Muscle layer of duodenum (tissue), 2 donors: ENCODE results near the gene POLR2L.

Experiments used
- H3K27ac ChIP-seq: one replicate; pipeline ENCODE4 v1.7.0; 2013; ENCODE audit warnings: mild to moderate bottlenecking, low read length
- H3K27me3 ChIP-seq: one replicate; pipeline ENCODE4 v1.7.0; 2013; ENCODE audit warnings: low read depth, mild to moderate bottlenecking, control low read depth, low read length
- H3K36me3 ChIP-seq, 2 donors: one replicate each; pipeline ENCODE4 v1.7.0; 2013; ENCODE audit warnings: low read length in 2 of 2, control low read depth in 1 of 2, mild to moderate bottlenecking in 1 of 2; ENCODE audit not compliant: insufficient read depth in 2 of 2, control insufficient read depth in 1 of 2
- H3K4me1 ChIP-seq, 2 donors: one replicate each; pipeline ENCODE4 v1.7.0; 2013; ENCODE audit warnings: low read length in 2 of 2, mild to moderate bottlenecking in 2 of 2, control low read depth in 1 of 2, moderate library complexity in 1 of 2; ENCODE audit not compliant: insufficient read depth in 2 of 2, control insufficient read depth in 1 of 2
- H3K4me3 ChIP-seq, 2 donors: one replicate each; pipeline ENCODE4 v1.7.0; 2013; ENCODE audit warnings: low read length in 2 of 2, low read depth in 1 of 2, mild to moderate bottlenecking in 1 of 2
- H3K9me3 ChIP-seq, 2 donors: one replicate each; pipeline ENCODE4 v1.7.0; 2013; ENCODE audit warnings: low read length in 2 of 2, control low read depth in 1 of 2, mild to moderate bottlenecking in 1 of 2; ENCODE audit not compliant: control insufficient read depth in 1 of 2
- donor health status: healthy.

POLR2L gene

DNA sequence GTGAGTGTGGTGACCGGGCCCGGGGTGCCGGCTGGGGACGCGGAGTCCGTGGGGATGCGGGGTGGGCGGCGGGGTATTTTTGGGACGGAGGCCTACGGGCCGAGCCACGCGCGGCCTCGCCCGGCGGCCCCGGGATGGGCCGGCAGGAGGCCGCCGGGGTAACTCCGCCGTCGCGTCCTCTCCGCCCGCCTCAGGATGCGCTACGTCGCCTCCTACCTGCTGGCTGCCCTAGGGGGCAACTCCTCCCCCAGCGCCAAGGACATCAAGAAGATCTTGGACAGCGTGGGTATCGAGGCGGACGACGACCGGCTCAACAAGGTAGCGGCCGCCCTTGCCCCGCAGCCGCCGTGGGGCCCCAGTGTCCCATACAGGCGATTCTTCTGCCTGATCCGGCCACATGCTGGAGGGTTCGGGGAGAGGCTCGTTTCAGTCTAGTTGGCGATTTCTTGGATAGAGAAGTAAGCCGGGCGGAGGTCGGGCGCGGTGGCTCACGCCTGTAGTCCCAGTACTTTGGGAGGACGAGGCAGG is 32.2 kb downstream of the POLR2L start:
- Histone ChIP-seq H3K4me3 (peak overlapping the region; percentile 86 to 94), H3K27me3 (no peaks in the 10 kb centered on the region), H3K9me3 (no peaks in the 10 kb centered on the region), H3K36me3 (peaks cover 27 to 41% of the 10 kb centered on the region in 2 donors), H3K4me1 (peaks cover 7 to 27% of the 10 kb centered on the region in 2 donors), H3K27ac (peak overlapping the region; percentile 99)

DNA sequence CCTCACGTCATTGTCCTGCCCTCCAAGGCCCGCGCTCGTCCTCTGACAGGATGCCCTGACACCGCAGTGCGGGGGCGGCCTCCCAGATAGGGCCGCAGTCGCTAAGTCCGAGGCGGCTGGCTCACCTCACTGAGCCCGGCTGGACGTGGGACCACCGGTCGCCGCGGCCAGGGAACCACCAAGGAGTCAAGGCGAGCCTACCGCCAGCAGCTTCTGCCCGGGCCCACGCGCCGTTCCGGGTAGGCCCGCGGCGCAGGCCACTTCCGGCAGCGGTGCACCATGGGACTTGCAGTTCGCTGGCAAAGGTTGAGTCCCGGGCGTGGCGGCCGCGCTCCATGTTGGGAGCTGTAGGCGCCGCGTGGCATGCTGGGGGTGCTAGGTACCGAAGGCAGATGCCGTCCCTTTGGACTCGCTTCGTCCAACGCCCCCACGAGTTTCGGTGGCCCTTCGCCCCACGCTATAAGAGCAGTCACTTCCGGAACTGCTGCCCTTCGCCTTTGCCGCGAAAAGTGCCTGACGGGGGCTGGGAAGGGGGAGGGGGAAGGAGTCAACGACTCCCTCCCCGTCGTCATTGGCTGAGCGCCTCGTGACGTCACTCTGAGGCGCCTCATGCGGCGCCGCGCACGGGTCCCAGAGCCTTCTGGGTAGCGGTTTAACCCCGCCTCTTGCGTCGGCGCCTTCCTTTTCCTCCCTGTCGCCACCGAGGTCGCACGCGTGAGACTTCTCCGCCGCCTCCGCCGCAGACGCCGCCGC is 32.9 kb downstream of the POLR2L start, which contains the start of gene RPLP2:
TSS of gene RPLP2 (plus strand) at position 681 of the 753 bp plus-strand sequence. CDS start 268 bp downstream, outside the sequence.
- Histone ChIP-seq H3K27me3 (no peaks in the 10 kb centered on the region), H3K36me3 (peaks cover 27 to 41% of the 10 kb centered on the region in 2 donors), H3K4me3 (peak within 1 kb of the TSS; percentile 86 to 94), H3K9me3 (no peaks in the 10 kb centered on the region), H3K27ac (peak within 1 kb of the TSS; percentile 99), H3K4me1 (peaks cover 9 to 31% of the 10 kb centered on the region in 2 donors)

DNA sequence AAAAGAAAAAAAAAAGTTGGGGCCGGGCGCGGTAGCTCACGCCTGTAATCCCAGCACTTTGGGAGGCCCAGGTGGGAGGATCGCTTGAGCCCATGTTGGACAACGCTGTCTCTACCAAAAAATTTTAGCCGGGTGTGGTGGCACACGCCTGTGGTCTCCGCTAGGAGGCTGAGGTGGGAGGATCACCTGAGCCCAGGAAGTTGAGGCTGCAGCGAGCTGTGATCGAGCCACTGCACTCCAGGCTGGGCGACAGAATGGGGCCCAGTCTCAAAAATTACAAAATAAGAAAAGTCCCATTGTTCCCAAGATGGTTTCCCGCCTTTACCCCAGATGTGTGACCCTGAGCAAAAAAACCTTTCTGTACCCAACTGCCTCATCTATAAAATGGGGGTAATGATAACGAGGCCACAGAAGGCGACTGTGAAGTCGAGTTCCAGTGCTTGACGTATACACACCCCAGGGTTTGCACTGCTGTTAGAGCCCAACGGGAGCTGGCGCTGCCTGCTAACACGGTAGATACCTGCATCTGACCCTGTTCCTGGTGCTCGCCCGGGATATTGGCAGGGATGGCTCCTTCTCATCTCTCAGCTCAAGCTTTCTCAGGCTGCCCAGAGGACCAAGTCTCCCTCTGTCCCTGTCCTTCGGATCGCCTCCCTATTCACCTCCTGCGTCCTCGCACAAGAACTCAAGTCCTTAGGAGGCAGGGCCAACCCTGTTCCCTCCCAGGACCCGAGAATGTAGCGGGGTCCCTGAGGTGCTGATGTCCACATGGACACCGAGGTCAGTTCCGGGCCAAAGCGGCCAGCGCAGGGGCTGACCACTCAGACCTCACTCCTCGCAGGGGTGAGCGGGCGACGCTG is 33.7 kb downstream of the POLR2L start:
- no peaks in the 10 kb centered on the region for H3K27me3 ChIP-seq
- peaks cover 25 to 35% of the 10 kb centered on the region in 2 donors for H3K36me3 ChIP-seq
- H3K27ac ChIP-seq = peak overlapping the region; percentile 99
- H3K4me3 ChIP-seq = peak overlapping the region; percentile 86 to 94
- H3K4me1 ChIP-seq = peaks cover 11 to 38% of the 10 kb centered on the region in 2 donors
- H3K9me3 ChIP-seq = no peaks in the 10 kb centered on the region

DNA sequence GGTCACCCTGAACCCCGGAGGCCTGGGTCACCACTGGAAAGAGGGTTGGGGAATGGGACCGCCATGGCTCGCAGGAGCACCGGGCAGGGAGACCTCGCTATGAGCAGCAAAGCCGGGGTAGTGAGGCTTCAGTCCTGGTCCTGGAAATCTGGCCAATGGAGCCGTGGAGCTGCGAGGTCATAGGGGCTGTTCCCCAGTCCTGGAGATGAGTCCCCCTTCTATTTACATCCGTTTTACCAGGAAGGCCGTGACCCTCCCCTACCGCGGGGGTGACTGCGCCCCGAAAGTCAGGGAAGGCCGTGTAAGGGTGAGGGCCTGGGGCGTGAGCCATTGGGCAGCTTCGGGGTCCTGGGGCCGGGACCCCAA is 37.7 kb downstream of the POLR2L start:
- no peaks in the 10 kb centered on the region for H3K27me3 ChIP-seq
- H3K9me3 ChIP-seq = no peaks in the 10 kb centered on the region
- H3K4me1 ChIP-seq = peaks cover 4 to 21% of the 10 kb centered on the region in 2 donors
- peak overlapping the region; percentile 59 to 74 for H3K4me3 ChIP-seq
- peaks cover 0 to 35% of the 10 kb centered on the region in 2 donors for H3K36me3 ChIP-seq
- H3K27ac ChIP-seq = no peak overlapping the region

DNA sequence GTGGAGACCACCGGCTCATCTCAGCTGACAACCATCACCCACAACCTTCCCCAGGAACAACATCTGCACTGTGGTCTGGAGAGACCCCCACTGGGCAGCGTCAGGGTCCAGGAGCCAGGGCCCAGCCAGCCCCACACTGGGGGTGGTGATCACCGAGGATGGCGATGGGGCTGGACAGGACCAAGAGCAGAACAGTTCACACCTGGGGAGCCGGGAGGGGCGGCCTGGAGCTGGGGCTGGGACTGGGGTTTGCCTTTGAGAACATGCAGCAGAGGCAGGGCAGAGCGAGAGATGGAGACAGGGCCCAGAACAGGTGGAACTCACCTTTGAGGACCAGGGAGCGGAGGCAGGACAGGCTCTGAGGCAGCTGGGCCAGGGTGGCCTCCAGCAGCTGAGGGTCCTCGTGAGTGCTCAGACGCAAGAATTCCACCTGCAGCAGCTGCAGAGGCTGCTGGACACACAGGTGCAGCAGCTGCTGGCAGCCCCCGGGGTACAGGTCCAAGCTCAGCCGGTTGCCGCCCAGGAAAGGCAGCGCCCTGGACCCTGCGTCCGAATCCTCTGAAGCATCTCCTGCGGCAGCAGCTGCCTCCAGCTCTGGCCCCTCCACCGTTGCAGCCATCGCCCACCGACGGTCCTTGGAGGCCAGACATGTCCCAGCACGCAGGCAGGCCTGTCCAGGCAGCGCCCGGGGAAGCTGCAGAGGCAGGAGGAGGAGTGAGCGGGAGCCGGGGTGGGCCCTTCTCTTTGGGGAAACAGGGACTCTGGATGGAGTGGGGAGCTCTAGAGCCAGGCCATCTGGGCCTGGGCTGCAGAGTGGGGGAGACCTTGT is 38.3 kb downstream of the POLR2L start:
- no peaks in the 10 kb centered on the region for H3K9me3 ChIP-seq
- H3K4me1 ChIP-seq = peaks cover 4 to 21% of the 10 kb centered on the region in 2 donors
- no peak overlapping the region for H3K27ac ChIP-seq
- peaks cover 0 to 30% of the 10 kb centered on the region in 2 donors for H3K36me3 ChIP-seq
- peak overlapping the region; percentile 59 to 74 for H3K4me3 ChIP-seq
- H3K27me3 ChIP-seq = no peaks in the 10 kb centered on the region

DNA sequence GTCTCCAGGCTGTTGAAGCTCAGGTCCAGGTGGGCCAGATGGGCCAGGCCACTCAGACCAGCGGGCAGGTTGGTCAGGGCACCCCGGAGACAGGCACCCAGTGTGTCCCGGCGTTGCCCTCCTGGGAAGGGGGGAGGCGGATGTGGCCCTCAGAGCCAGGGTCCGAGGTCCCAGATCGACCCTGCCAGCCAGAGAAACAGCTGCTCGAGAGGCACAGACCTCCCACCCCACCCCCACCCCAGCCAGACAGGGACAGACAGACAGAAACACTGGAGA is 38.9 kb downstream of the POLR2L start:
- Histone ChIP-seq H3K27ac (no peak overlapping the region), H3K9me3 (no peaks in the 10 kb centered on the region), H3K4me1 (peaks cover 4 to 18% of the 10 kb centered on the region in 2 donors)

DNA sequence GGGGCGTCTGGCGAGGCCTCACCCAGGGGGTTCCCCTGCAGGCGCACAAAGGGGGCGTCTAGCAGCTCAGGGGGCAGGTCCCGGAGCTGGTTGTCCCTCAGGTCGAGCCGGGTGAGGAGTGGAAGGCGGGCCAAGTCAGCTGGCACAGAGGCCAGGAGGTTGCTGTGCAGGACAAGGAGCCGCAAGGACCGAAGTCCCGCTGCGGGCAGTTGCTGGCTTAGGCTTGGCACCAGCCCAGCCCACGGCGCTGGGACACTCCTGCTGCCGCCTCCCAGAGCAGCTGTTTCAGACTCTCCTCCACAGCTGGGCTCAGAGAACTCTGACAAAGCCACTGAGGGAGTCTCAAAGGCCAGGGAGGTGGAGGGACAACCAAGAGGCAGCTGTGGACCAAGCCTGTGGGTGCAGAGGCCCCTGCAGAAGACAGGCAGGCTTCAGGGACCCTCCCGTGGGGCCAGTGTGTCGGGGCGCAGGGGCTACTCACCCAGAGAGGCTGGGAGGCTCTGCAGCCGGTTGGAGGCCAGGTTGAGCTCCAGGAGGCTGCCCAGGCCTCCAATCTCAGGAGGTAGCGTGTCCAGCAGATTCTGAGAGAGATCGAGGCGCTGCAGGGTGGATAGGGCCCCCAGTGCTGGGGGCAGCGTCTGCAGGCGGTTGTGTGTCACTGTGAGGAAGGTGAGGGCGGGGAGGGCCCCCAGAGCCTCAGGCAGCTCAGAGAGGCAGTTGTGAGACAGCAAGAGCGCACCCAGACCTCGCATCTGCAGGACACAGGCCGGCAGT is 39.4 kb downstream of the POLR2L start:
- H3K27me3 ChIP-seq = no peaks in the 10 kb centered on the region
- peaks cover 0 to 26% of the 10 kb centered on the region in 2 donors for H3K36me3 ChIP-seq
- no peak overlapping the region for H3K4me3 ChIP-seq
- no peak overlapping the region for H3K27ac ChIP-seq
- H3K9me3 ChIP-seq = no peaks in the 10 kb centered on the region
- peaks cover 4 to 15% of the 10 kb centered on the region in 2 donors for H3K4me1 ChIP-seq

More for the DNA sequence above, 38.9 kb downstream of the POLR2L start:
- peaks cover 0 to 26% of the 10 kb centered on the region in 2 donors for H3K36me3 ChIP-seq
- no peak overlapping the region for H3K4me3 ChIP-seq
- H3K27me3 ChIP-seq = no peaks in the 10 kb centered on the region

DNA sequence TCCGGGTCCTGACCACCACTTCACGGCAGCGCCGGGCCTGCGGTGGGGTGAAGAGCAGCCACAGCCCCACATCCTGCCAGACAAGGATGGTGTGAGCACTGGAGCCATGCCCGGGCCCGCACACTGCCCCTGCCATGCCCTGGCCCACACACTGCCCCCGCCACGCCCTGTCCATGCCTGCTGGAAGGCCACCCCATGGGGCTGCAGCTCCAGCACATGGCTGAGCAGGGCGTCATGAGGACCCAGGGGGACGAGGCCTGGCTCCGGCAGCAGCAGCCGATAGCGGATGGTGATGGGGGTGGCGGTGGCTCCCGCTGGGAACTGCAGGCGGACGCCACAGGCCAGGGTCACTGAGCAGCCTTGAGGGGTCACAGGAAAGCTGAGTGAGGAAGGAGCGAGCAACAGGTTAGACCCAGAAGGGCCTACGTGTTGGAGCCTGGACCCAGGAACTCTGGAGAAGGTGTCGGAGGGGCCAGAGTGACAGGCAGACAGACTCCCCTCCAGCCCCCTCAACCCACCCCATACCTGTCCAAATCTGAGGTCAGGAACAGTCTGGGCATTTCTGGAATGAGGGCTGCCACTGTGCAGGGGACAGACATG is 40.2 kb downstream of the POLR2L start:
- Histone ChIP-seq H3K4me3 (no peak overlapping the region), H3K4me1 (peaks cover 4 to 16% of the 10 kb centered on the region in 2 donors), H3K27me3 (no peaks in the 10 kb centered on the region), H3K36me3 (peaks cover 0 to 26% of the 10 kb centered on the region in 2 donors), H3K27ac (no peak overlapping the region), H3K9me3 (no peaks in the 10 kb centered on the region)

DNA sequence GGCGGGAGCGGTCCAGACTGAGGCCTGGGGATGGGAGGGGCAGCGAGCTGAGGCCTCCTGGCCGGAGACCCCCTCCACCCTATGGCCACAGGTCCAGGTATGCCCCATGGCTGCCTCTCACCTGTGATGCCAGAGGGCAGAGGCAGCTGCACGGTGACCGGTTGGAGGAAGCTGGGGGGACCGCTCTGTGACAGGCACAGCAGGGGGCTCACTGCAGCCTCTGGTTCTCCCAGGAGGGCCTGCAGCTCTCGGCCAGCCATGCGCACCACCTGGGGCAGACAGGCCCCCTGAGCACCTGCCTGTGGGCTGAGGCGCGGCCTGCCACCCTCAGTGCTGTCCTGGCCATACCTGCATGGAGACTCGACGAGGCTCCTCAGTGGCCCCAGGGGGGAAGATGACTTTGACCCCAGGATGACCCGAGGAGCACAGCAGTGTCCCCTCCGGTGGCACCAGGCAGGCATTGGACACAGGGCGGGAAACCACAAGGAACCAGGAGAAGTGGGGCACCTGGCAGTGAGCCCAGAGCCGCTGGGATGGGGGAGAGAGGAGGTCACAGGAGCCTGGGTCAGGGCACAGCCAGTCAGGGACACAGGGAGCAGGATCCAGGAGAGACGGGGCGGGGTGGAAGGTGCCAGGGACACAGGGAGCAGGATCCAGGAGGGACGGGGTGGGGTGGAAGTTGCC is 41.1 kb downstream of the POLR2L start:
- H3K9me3 ChIP-seq = no peaks in the 10 kb centered on the region
- H3K4me1 ChIP-seq = peaks cover 11 to 25% of the 10 kb centered on the region in 2 donors
- H3K27me3 ChIP-seq = no peaks in the 10 kb centered on the region
- peaks cover 0 to 26% of the 10 kb centered on the region in 2 donors for H3K36me3 ChIP-seq
- no peak overlapping the region for H3K4me3 ChIP-seq
- no peak overlapping the region for H3K27ac ChIP-seq
